Thoracic aorta (tissue), 2 donors: ENCODE results near the gene TMEM140. TPM values are rescaled to one million over a fixed set of nuclear protein-coding genes. Genes with fewer than 3 reads are reported as not detected.
"Not testable (repeated sequence)": the region's sequence is repeated elsewhere in the genome, so short reads cannot be mapped to it uniquely, and the experiment has no call there.

Experiments
- ATAC-seq: fragments of 150-250 bp; one replicate; pipeline ENCODE4 v1.8.0; 2017; ENCODE audit warnings: low read depth; ENCODE audit not compliant: insufficient number of reproducible peaks, low FRiP score
- DNase-seq: peaks from one replicate; pipeline ENCODE4 v3.0.0-alpha.2; 2020; ENCODE audit warnings: low spot score
- H3K27ac ChIP-seq, 2 donors: fragments of 200-600 bp; sonication (generic); 1 replicate in 1 of 2; 2 replicates in 1 of 2; pipeline ENCODE4 v1.5.1; 2016; ENCODE audit warnings: mild to moderate bottlenecking in 2 of 2, moderate library complexity in 2 of 2
- H3K27me3 ChIP-seq: fragments of 200-600 bp; sonication (generic); replicated peaks from 2 replicates; pipeline ENCODE4 v1.6.0; 2016; ENCODE audit warnings: mild to moderate bottlenecking; ENCODE audit not compliant: insufficient read depth
- H3K36me3 ChIP-seq: fragments of 200-600 bp; sonication (generic); one replicate; pipeline ENCODE4 v1.5.1; 2016
- H3K4me1 ChIP-seq, 2 donors: fragments of 200-600 bp; sonication (generic); 1 replicate in 1 of 2; 2 replicates in 1 of 2; pipeline versions ENCODE4 v1.5.1 to v1.6.0; 2016; ENCODE audit warnings: low read depth in 2 of 2, mild to moderate bottlenecking in 1 of 2; ENCODE audit not compliant: control insufficient read depth in 1 of 2
- H3K4me3 ChIP-seq: fragments of 200-600 bp; sonication (generic); 2 replicates; pipeline ENCODE4 v1.5.1; 2016; ENCODE audit warnings: mild to moderate bottlenecking
- H3K9me3 ChIP-seq: fragments of 200-600 bp; sonication (generic); 2 replicates; pipeline ENCODE4 v1.5.1; 2016
- total RNA-seq, 2 donors: library from RNA; depleted of rRNA; stranded (reverse); fragments of >200 nt; gene quantifications; one replicate each; pipeline versions ENCODE4 v1.1.0 to v1.2.3, GENCODE V29; 2016
- TF ChIP-seq, protein P1 (sequence below): fragments of 200-600 bp; sonication (generic); IDR thresholded peaks from one replicate; pipeline ENCODE4 v1.5.1; 2019; ENCODE audit warnings: antibody characterized with exemption

Gene TMEM140
- total RNA-seq, 2 donors from 2014 or later, result 20.6 to 27.6 TPM

DNA sequence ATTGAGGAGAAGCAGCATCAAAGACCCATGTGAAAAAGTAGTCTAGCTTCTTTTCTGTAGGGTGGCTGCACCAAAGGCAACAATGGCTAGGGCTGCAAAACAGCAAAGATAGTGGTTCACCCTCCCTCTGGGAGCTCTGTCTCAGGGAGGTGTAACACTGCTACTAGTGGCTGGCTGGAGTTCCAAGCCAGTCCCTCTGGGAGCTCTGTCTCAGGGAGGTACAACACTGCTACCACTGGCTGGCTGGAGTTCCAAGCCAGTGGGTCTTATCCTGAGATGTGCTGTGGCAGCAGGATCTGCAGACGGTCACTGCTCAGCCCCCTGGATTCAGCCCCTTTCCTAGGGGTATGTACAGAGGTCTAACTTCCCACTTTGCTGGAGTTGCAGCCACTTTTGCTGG is 37.9 kb upstream of the TMEM140 start:
- no peaks in the 10 kb centered on the region for H3K27me3 ChIP-seq

GRCh38 chr7:135111379-135111778 is 36.5 kb upstream of the TMEM140 start:
- no peaks in the 10 kb centered on the region for H3K36me3 ChIP-seq
- no peak overlapping the region for H3K27ac ChIP-seq
- H3K4me3 ChIP-seq, result no peak overlapping the region
- DNase-seq, result no peak
- no peaks in the 10 kb centered on the region for H3K4me1 ChIP-seq
- ATAC-seq, result no peak
- H3K9me3 ChIP-seq, result no peaks in the 10 kb centered on the region
- H3K27me3 ChIP-seq, result no peaks in the 10 kb centered on the region
- TF ChIP-seq, protein P1, sequence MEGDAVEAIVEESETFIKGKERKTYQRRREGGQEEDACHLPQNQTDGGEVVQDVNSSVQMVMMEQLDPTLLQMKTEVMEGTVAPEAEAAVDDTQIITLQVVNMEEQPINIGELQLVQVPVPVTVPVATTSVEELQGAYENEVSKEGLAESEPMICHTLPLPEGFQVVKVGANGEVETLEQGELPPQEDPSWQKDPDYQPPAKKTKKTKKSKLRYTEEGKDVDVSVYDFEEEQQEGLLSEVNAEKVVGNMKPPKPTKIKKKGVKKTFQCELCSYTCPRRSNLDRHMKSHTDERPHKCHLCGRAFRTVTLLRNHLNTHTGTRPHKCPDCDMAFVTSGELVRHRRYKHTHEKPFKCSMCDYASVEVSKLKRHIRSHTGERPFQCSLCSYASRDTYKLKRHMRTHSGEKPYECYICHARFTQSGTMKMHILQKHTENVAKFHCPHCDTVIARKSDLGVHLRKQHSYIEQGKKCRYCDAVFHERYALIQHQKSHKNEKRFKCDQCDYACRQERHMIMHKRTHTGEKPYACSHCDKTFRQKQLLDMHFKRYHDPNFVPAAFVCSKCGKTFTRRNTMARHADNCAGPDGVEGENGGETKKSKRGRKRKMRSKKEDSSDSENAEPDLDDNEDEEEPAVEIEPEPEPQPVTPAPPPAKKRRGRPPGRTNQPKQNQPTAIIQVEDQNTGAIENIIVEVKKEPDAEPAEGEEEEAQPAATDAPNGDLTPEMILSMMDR, result no peak

More for the DNA sequence above, 37.9 kb upstream of the TMEM140 start:
- Histone ChIP-seq H3K4me1 (no peaks in the 10 kb centered on the region), H3K36me3 (no peaks in the 10 kb centered on the region), H3K9me3 (no peaks in the 10 kb centered on the region), H3K27ac (no peak overlapping the region), H3K4me3 (no peak overlapping the region)
- TF ChIP-seq, protein P1, result no peak
- ATAC-seq (no peak), DNase-seq (no peak)

GRCh38 chr7:135114622-135115021 is 33.2 kb upstream of the TMEM140 start:
- no peaks in the 10 kb centered on the region for H3K27me3 ChIP-seq
- ATAC-seq, result no peak
- no peaks in the 10 kb centered on the region for H3K4me1 ChIP-seq
- no peak for DNase-seq
- TF ChIP-seq, protein P1, result no peak
- H3K27ac ChIP-seq, result no peak overlapping the region
- peaks cover 2% of the 10 kb centered on the region for H3K9me3 ChIP-seq
- H3K36me3 ChIP-seq, result no peaks in the 10 kb centered on the region
- no peak overlapping the region for H3K4me3 ChIP-seq

- ATAC-seq, result no peak
- H3K27me3 ChIP-seq, result no peaks in the 10 kb centered on the region
- H3K4me1 ChIP-seq, result no peaks in the 10 kb centered on the region
- no peak for DNase-seq
- no peaks in the 10 kb centered on the region for H3K36me3 ChIP-seq
- no peak overlapping the region for H3K27ac ChIP-seq
- H3K9me3 ChIP-seq, result peaks cover 13% of the 10 kb centered on the region
- no peak overlapping the region for H3K4me3 ChIP-seq
- TF ChIP-seq, protein P1, result no peak
These were observed 30.8 kb upstream of the TMEM140 start for GRCh38 chr7:135117096-135117495.

- DNase-seq (no peak), ATAC-seq (no peak)
- no peaks in the 10 kb centered on the region for H3K27me3 ChIP-seq
- H3K4me3 ChIP-seq, result no peak overlapping the region
- no peaks in the 10 kb centered on the region for H3K4me1 ChIP-seq
- TF ChIP-seq, protein P1, result no peak
- H3K27ac ChIP-seq, result no peak overlapping the region
- no peaks in the 10 kb centered on the region for H3K36me3 ChIP-seq
- H3K9me3 ChIP-seq, result peaks cover 13% of the 10 kb centered on the region
These were observed 26.0 kb upstream of the TMEM140 start for GRCh38 chr7:135121868-135122267.

DNA sequence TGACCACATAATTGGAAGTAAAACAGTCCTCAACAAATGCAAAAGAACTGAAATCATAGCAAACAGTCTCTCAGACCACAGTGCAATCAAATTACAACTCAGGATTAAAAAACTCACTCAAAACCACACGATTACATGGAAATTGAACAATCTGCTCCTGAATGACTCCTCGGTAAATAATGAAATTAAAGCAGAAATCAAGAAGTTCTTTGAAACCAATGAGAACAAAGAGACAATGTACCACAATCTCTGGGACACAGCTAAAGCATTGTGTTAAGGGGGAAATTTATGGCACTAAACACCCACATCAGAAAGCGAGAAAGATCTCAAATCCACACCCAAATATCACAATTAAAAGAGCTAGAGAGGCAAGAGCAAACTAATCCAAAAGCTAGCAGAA is 23.2 kb upstream of the TMEM140 start:
- H3K36me3 ChIP-seq, ATAC-seq, H3K4me3 ChIP-seq, H3K27ac ChIP-seq, DNase-seq, H3K4me1 ChIP-seq, H3K27me3 ChIP-seq: not testable (repeated sequence)
- H3K9me3 ChIP-seq, result peaks cover 11% of the 10 kb centered on the region
